RWPE1 (cell line): Measurements from ENCODE around the gene HOMER2.
"Not testable (repeated sequence)": the region's sequence is repeated elsewhere in the genome, so short reads cannot be mapped to it uniquely, and the experiment has no call there.

Experiments used
- CTCF ChIA-PET: fragments of 350-600 bp; sonication (Branson Sonifier 250); formaldehyde crosslinking; extraction: SDS; loops from one replicate; lab custom pipeline; 2021; lab: Yijun Ruan, JAX
- POLR2A ChIA-PET: fragments of 400-600 bp; formaldehyde crosslinking; extraction: SDS; loops from one replicate; lab custom pipeline; 2020; ENCODE audit warnings: antibody characterized with exemption; ENCODE audit not compliant: low non-redundant PET; lab: Yijun Ruan, JAX
- DNase-seq: peaks from one replicate; pipeline ENCODE4 v3.0.0; 2012; ENCODE audit warnings: low spot score
- H3K27ac ChIP-seq: fragments of 450-650 bp; 2 replicates; pipeline ENCODE4 v1.5.1; 2017
- TF ChIP-seq, protein P1 (sequence below): fragments of 450-650 bp; conservative IDR thresholded peaks from 2 replicates; pipeline ENCODE4 v1.5.1; 2017; ENCODE audit warnings: low read depth, mild to moderate bottlenecking

The HOMER2 gene

DNA sequence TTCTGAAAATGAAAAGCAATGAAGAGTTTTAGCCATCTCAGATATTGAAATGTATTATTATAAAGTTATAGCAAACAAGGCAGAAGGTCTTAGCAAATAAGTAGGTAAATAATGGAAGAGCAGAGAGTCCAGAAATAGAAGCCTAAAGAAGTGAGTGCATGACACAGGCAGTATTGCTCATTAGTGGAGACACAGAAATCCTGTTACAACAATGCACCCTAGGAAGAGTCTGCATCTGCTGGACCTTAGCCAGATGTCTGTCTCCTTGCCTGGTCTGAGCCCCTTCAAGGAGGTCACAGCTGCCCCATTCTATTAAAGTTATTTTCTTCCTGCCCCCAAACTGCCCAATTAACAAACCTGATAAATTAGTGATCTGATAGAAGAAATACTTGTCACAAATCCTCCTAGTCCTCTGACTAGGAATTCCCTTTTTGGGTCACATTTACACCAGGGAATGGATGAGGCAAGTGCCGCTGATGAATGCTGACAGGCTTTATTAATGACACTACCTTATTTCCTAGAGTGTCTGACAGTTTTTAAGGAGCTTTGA lies 51.9 kb downstream of the HOMER2 start:
- ChIA-PET POLR2A (no interaction called here), CTCF (no interaction called here)
- H3K27ac ChIP-seq = no peak overlapping the region
- TF ChIP-seq, protein P1, sequence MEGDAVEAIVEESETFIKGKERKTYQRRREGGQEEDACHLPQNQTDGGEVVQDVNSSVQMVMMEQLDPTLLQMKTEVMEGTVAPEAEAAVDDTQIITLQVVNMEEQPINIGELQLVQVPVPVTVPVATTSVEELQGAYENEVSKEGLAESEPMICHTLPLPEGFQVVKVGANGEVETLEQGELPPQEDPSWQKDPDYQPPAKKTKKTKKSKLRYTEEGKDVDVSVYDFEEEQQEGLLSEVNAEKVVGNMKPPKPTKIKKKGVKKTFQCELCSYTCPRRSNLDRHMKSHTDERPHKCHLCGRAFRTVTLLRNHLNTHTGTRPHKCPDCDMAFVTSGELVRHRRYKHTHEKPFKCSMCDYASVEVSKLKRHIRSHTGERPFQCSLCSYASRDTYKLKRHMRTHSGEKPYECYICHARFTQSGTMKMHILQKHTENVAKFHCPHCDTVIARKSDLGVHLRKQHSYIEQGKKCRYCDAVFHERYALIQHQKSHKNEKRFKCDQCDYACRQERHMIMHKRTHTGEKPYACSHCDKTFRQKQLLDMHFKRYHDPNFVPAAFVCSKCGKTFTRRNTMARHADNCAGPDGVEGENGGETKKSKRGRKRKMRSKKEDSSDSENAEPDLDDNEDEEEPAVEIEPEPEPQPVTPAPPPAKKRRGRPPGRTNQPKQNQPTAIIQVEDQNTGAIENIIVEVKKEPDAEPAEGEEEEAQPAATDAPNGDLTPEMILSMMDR = no peak
- no peak for DNase-seq

DNA sequence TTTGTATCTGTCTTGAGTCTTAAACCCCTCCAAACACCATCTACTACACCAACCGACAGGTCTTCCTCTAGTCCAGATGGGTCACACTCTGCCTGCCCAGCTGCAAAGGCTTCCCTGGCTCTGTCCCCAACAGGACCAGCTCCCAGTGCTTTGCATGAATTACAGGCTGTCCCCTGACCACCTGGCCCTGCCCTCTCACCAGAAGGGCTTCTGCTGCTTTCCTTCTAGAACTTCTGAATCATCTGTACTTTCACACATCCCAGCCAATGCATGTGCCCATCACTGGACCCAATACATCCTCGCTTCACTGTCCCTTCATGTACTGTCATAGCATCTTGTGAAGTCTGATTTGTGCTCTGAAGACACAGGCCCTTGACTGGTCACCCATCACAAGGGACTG lies 53.6 kb downstream of the HOMER2 start:
- ChIA-PET POLR2A (no interaction called here), CTCF (interaction anchor here (0.9 kb wide), 1 partner anchor 30 kb away, joined by 3 read pairs; no protein-coding TSS in a partner anchor)
- no peak overlapping the region for H3K27ac ChIP-seq
- no peak for DNase-seq
- TF ChIP-seq, protein P1 = no peak

DNA sequence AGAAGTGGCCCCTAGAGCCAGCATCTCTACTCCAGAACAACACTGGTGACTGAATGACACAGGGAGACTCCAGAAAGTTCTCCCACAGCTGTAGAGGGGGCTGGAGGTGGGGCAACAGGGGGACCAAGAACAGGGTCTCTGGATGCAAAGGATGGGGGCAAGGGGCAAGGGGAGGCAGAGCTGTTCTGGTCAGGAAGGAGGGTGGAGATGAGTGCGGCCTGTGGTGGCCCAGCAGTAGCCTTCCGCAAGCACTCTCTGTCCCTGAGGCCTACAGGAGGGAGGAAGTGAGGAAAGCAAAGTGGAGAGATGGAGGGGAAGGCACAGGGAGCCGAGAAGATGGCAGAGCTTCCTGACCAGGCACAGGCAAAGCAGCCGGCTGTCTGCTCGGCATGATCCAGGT lies 56.5 kb downstream of the HOMER2 start:
- DNase-seq = no peak
- TF ChIP-seq, protein P1 = no peak
- CTCF ChIA-PET = no interaction called here
- POLR2A ChIA-PET = no interaction called here
- H3K27ac ChIP-seq = no peak overlapping the region

DNA sequence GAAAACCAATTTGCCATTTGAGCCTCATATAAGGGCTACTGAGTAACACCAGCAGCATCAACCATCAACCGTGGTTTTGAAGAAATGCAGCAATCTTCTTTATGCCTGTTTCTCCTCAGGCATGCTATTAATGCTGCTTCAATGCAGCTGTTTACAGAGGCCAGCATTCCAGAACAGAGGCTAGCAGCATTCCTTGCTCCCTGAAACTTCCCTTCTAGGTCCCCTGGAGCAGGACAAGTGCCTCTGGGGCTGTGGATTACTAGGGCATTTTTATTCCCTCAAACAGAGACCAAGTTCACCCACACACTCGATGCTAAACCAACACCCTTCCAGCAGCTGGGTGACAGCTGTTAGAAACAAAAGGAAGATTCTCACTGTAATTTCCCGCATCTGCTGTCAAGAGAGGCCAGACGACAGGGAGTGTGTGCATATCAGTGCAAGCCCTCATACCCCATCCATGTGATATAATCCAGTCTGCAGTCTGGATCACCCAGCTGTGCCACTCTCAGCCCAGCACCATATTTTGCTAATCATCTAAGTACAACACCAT lies 57.5 kb downstream of the HOMER2 start:
- H3K27ac ChIP-seq = no peak overlapping the region
- no peak for DNase-seq
- CTCF ChIA-PET = no interaction called here
- TF ChIP-seq, protein P1 = no peak
- POLR2A ChIA-PET = no interaction called here

DNA sequence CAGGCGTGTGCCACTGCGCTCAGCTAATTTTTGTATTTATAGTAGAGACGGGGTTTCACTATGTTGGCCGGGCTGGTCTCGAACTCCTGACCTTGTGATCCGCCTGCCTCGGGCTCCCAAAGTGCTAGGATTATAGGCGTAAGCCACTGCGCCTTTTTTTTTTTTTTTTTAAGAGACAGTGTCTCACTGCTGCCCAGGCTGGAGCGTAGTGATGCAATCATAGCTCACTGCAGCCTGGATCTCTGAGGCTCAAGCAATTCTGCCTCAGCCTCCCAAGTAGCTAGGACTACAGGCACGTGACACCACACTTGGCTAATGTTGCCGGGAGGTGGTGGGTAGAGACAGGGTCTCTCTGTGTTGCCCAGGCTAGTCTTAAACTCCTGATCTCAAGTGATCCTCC lies 59.0 kb downstream of the HOMER2 start:
- POLR2A ChIA-PET, DNase-seq, CTCF ChIA-PET, H3K27ac ChIP-seq: not testable (repeated sequence)

DNA sequence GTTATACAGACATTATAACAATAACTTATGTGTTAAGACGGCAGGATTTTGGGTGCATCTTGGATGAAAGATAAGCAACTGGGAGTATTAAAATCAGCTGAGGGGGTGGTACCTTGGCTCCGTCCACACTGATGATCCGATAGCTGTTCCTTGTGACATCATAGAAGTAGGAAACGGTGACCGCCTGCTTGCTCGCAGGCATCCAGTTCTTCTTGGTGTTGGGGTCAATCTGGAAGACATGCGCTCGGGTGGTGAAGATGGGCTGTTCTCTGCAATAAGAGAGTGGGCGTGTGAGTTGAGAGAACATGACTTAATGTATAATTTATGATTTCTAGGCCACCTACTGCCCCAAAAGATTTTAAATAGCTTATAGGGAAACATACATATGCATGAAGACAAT lies 59.9 kb downstream of the HOMER2 start:
- DNase-seq = no peak
- CTCF ChIA-PET = no interaction called here
- POLR2A ChIA-PET = no interaction called here
- H3K27ac ChIP-seq = no peak overlapping the region
- TF ChIP-seq, protein P1 = no peak

DNA sequence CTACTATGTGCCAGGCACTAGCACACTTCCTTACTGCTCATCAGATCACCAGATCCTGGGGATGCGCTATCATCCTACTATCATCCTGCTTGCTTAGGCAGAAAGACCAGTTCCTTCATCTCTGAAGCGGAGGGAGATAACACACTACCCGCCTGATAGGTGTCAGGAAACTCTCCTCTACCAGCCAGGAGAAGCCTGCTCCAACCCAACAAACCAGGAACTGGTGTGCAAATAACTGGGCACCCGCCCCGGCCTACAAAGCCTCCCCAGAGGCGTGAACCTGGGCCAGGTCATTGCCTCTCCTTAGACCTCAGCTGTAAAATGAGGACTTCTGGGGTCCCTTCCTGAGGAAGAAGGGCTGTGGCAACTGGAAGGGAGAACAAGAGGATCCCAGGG lies 61.5 kb downstream of the HOMER2 start:
- TF ChIP-seq, protein P1 = no peak
- POLR2A ChIA-PET = no interaction called here
- CTCF ChIA-PET = interaction anchor here (0.9 kb wide), 1 partner anchor 39 kb away, joined by 3 read pairs; no protein-coding TSS in a partner anchor
- H3K27ac ChIP-seq = no peak overlapping the region
- DNase-seq = no peak
